Measurements from ENCODE around the gene DCK.

The DCK gene

GRCh38 chr4:71074452-71075299 is 81.2 kb downstream of the DCK start:
- Histone ChIP-seq H3K27me3 (ENCODE audit: control insufficient read depth, insufficient read depth, low read length) (no peaks in the 10 kb centered on the region), H3K27ac (ENCODE audit: low read depth, low read length) (no peak overlapping the region), H3K4me1 (ENCODE audit: control insufficient read depth, insufficient read depth, low read length) (no peaks in the 10 kb centered on the region), H3K9ac (ENCODE audit: low read length) (no peak overlapping the region), H3K36me3 (ENCODE audit: control insufficient read depth, insufficient read depth, low read length) (no peaks in the 10 kb centered on the region), H3K4me3 (ENCODE audit: low read length) (peak overlapping the region; percentile 30)
